ENCODE data around the gene ARRDC5.
"Not testable (repeated sequence)": the region's sequence is repeated elsewhere in the genome, so short reads cannot be mapped to it uniquely, and the experiment has no call there.

ARRDC5 gene

GRCh38 chr19:4906963-4907362 is 4.3 kb upstream of the ARRDC5 start:
- TF ChIP-seq EZH2phosphoT487 (IDR thresholded peaks at IDR 0.05; ENCODE audit: low read depth), result no peak
- TF ChIP-seq, protein P1, sequence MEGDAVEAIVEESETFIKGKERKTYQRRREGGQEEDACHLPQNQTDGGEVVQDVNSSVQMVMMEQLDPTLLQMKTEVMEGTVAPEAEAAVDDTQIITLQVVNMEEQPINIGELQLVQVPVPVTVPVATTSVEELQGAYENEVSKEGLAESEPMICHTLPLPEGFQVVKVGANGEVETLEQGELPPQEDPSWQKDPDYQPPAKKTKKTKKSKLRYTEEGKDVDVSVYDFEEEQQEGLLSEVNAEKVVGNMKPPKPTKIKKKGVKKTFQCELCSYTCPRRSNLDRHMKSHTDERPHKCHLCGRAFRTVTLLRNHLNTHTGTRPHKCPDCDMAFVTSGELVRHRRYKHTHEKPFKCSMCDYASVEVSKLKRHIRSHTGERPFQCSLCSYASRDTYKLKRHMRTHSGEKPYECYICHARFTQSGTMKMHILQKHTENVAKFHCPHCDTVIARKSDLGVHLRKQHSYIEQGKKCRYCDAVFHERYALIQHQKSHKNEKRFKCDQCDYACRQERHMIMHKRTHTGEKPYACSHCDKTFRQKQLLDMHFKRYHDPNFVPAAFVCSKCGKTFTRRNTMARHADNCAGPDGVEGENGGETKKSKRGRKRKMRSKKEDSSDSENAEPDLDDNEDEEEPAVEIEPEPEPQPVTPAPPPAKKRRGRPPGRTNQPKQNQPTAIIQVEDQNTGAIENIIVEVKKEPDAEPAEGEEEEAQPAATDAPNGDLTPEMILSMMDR (IDR thresholded peaks at IDR 0.05; ENCODE audit: low read depth, low read length), result no peak
- Histone ChIP-seq H3K27me3 (ENCODE audit: low read depth, low read length) (0 out of 2 replicates have a peak, but pooled peaks cover 11% of the 10 kb centered on the region), H3K36me3 (replicated peaks; ENCODE audit: low read depth, low read length) (peaks cover 14% of the 10 kb centered on the region), H3K9ac (ENCODE audit: low read length) (no peak overlapping the region), H3K4me3 (ENCODE audit: low read length) (no peak overlapping the region), H2AFZ (ENCODE audit: low read depth, low read length) (no peak overlapping the region), H3K9me3 (ENCODE audit: insufficient read depth, low read length) (no peaks in the 10 kb centered on the region), H3K79me2 (ENCODE audit: low read length) (peaks cover 21% of the 10 kb centered on the region), H3K4me1 (ENCODE audit: low read length) (peaks cover 19% of the 10 kb centered on the region), H3K4me2 (ENCODE audit: low read length) (no peak overlapping the region), H4K20me1 (ENCODE audit: insufficient read depth, low read length) (peaks cover 8% of the 10 kb centered on the region), H3K27ac (ENCODE audit: low read length) (no peak overlapping the region)

DNA sequence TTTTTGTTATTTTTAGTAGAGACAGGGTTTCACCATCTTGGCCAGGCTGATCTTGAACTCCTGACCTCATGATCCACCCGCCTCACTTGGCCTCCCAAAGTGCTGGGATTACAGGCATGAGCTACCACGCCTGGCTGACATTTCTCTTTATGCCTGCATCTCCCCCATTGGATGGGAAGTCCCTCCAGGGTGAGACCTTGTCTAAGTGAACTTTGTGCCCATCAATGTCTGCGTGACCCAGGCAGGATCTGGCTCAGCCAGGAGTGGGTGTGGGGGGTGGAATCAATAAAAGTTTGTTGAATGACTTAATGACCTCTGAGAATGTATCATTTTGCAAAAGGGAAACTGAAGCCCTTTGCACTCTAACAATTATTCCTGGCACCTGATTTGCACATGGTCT is 1.8 kb upstream of the ARRDC5 start:
- Histone ChIP-seq H3K27me3 (ENCODE audit: low read depth, low read length) (0 out of 2 replicates have a peak, but pooled peaks cover 11% of the 10 kb centered on the region), H3K4me2 (ENCODE audit: low read length) (no peak overlapping the region), H3K4me1 (ENCODE audit: low read length) (peaks cover 9% of the 10 kb centered on the region), H3K79me2 (ENCODE audit: low read length) (no peaks in the 10 kb centered on the region), H3K36me3 (replicated peaks; ENCODE audit: low read depth, low read length) (no peaks in the 10 kb centered on the region), H3K9ac (ENCODE audit: low read length) (no peak overlapping the region), H3K4me3 (ENCODE audit: low read length) (no peak overlapping the region), H3K9me3 (ENCODE audit: insufficient read depth, low read length) (no peaks in the 10 kb centered on the region), H4K20me1 (ENCODE audit: insufficient read depth, low read length) (no peaks in the 10 kb centered on the region), H3K27ac (ENCODE audit: low read length) (no peak overlapping the region), H2AFZ (ENCODE audit: low read depth, low read length) (no peak overlapping the region)
- no peak for TF ChIP-seq EZH2phosphoT487 (IDR thresholded peaks at IDR 0.05; ENCODE audit: low read depth)
- TF ChIP-seq, protein P1 (IDR thresholded peaks at IDR 0.05; ENCODE audit: low read depth, low read length), result no peak

DNA sequence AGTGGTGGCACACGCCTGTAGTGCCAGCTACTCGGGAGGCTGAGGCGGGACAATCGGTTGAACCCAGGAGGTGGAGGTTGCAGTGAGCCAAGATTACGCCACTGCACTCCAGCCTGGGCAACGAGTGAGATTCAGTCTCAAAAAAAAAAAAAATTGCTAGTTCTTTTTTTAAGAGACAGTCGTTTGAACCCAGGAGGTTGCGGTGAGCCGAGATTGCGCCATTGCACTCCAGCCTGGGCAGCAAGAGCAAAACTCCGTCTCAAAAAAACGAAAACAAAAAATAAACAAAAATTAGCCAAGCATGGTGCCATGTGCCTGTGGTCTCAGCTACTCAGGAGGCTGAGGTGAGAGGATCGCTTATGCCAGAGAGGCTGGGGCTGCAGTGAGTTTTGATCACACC is 1.8 kb downstream of the ARRDC5 start:
- H2AFZ ChIP-seq (ENCODE audit: low read depth, low read length); H3K36me3 ChIP-seq (replicated peaks; ENCODE audit: low read depth, low read length); H3K4me1 ChIP-seq (ENCODE audit: low read length); H3K79me2 ChIP-seq (ENCODE audit: low read length); H3K27me3 ChIP-seq (ENCODE audit: low read depth, low read length); H3K4me2 ChIP-seq (ENCODE audit: low read length); H4K20me1 ChIP-seq (ENCODE audit: insufficient read depth, low read length); H3K4me3 ChIP-seq (ENCODE audit: low read length); H3K27ac ChIP-seq (ENCODE audit: low read length); H3K9me3 ChIP-seq (ENCODE audit: insufficient read depth, low read length); H3K9ac ChIP-seq (ENCODE audit: low read length): not testable (repeated sequence)

- H3K27ac ChIP-seq (ENCODE audit: low read length), result no peak overlapping the region
- TF ChIP-seq EZH2phosphoT487 (IDR thresholded peaks at IDR 0.05; ENCODE audit: low read depth), result no peak
- TF ChIP-seq, protein P1 (IDR thresholded peaks at IDR 0.05; ENCODE audit: low read depth, low read length), result no peak
- H2AFZ ChIP-seq (ENCODE audit: low read depth, low read length), result no peak overlapping the region
- H3K27me3 ChIP-seq (ENCODE audit: low read depth, low read length), result no peaks in the 10 kb centered on the region
- H3K9me3 ChIP-seq (ENCODE audit: insufficient read depth, low read length), result no peaks in the 10 kb centered on the region
- H3K4me2 ChIP-seq (ENCODE audit: low read length), result no peak overlapping the region
- no peaks in the 10 kb centered on the region for H3K36me3 ChIP-seq (replicated peaks; ENCODE audit: low read depth, low read length)
- no peak overlapping the region for H3K9ac ChIP-seq (ENCODE audit: low read length)
- peaks cover 3% of the 10 kb centered on the region; the same call in 1 of the 2 replicates for H3K4me1 ChIP-seq (ENCODE audit: low read length)
- H3K79me2 ChIP-seq (ENCODE audit: low read length), result no peaks in the 10 kb centered on the region
- no peaks in the 10 kb centered on the region for H4K20me1 ChIP-seq (ENCODE audit: insufficient read depth, low read length)
- H3K4me3 ChIP-seq (ENCODE audit: low read length), result no peak overlapping the region
Measured at GRCh38 chr19:4897146-4897545, 5.5 kb downstream of the ARRDC5 start.

DNA sequence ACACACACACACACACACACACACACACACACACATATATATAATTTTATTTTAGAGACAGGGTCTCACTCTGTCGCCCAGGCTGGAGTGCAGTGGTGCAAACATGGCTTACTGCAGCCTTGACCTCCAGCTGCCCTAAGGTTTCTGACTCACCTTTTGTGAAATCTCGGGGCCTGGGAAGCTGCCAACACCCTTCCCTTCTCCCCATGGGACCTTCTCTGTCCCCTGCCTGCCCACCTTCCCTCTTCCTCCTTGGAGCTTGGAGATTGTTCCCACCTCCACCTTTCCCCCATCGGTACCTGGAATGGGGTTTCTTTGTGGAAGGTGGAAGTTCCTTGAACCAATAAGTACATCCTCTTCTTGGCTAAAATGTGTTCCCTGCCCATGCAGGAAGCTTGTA is 6.3 kb downstream of the ARRDC5 start:
- Histone ChIP-seq H2AFZ (ENCODE audit: low read depth, low read length) (no peak overlapping the region), H3K27ac (ENCODE audit: low read length) (no peak overlapping the region)

DNA sequence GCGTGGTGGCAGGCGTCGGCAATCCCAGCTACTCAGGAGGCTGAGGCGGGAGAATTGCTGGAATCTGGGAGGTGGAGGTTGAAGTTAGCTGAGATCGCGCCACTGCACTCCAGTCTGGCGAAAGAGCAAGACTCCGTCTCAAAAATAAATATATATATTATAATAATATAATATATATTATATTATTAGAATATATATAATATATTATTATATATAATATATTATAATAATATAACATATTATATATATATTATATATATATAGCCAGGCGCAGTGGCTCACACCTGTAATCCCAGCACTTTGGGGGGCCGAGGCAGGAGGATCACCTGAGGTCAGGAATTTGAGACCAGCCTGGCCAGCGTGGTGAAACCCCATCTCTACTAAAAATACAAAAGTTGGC is 9.7 kb downstream of the ARRDC5 start:
- not testable (repeated sequence) for H3K36me3 ChIP-seq (replicated peaks; ENCODE audit: low read depth, low read length); H3K9me3 ChIP-seq (ENCODE audit: insufficient read depth, low read length); H3K4me1 ChIP-seq (ENCODE audit: low read length); H3K27ac ChIP-seq (ENCODE audit: low read length); H3K4me3 ChIP-seq (ENCODE audit: low read length); H4K20me1 ChIP-seq (ENCODE audit: insufficient read depth, low read length); H3K27me3 ChIP-seq (ENCODE audit: low read depth, low read length); H3K79me2 ChIP-seq (ENCODE audit: low read length); H2AFZ ChIP-seq (ENCODE audit: low read depth, low read length); H3K9ac ChIP-seq (ENCODE audit: low read length); H3K4me2 ChIP-seq (ENCODE audit: low read length)

More for the DNA sequence above, 6.3 kb downstream of the ARRDC5 start:
- no peak overlapping the region for H3K4me3 ChIP-seq (ENCODE audit: low read length)
- no peak overlapping the region for H3K4me2 ChIP-seq (ENCODE audit: low read length)
- no peaks in the 10 kb centered on the region for H4K20me1 ChIP-seq (ENCODE audit: insufficient read depth, low read length)
- TF ChIP-seq, protein P1 (IDR thresholded peaks at IDR 0.05; ENCODE audit: low read depth, low read length), result no peak
- TF ChIP-seq EZH2phosphoT487 (IDR thresholded peaks at IDR 0.05; ENCODE audit: low read depth), result no peak
- H3K27me3 ChIP-seq (ENCODE audit: low read depth, low read length), result no peaks in the 10 kb centered on the region
- peaks cover 3% of the 10 kb centered on the region; the same call in 1 of the 2 replicates for H3K4me1 ChIP-seq (ENCODE audit: low read length)
- H3K9me3 ChIP-seq (ENCODE audit: insufficient read depth, low read length), result no peaks in the 10 kb centered on the region
- no peaks in the 10 kb centered on the region for H3K36me3 ChIP-seq (replicated peaks; ENCODE audit: low read depth, low read length)
- no peak overlapping the region for H3K9ac ChIP-seq (ENCODE audit: low read length)
- H3K79me2 ChIP-seq (ENCODE audit: low read length), result no peaks in the 10 kb centered on the region

Measured in OCI-LY3 (cell line).